Gastrocnemius medialis (tissue), 4 donors: ENCODE results near the gene MADD.

Source experiments
- POLR2A ChIP-seq, 2 donors: fragments of 450-650 bp; IDR thresholded peaks; one replicate each; pipeline ENCODE4 v1.6.1; 2017; ENCODE audit warnings: antibody characterized with exemption in 2 of 2, mild to moderate bottlenecking in 2 of 2, moderate library complexity in 2 of 2
- TF ChIP-seq, protein P1 (sequence below), 5 experiments: fragments of 450-650 bp in 3 of 5; fragments of 200-600 bp in 2 of 5; sonication (generic) in 2 of 5; IDR thresholded peaks in 4 of 5; conservative IDR thresholded peaks in 1 of 5; 1 replicate in 4 of 5; 2 replicates in 1 of 5; pipeline ENCODE4 v1.5.1; 2016 to 2019; ENCODE audit warnings: antibody characterized with exemption in 5 of 5, mild to moderate bottlenecking in 3 of 5, moderate library complexity in 3 of 5

DNA sequence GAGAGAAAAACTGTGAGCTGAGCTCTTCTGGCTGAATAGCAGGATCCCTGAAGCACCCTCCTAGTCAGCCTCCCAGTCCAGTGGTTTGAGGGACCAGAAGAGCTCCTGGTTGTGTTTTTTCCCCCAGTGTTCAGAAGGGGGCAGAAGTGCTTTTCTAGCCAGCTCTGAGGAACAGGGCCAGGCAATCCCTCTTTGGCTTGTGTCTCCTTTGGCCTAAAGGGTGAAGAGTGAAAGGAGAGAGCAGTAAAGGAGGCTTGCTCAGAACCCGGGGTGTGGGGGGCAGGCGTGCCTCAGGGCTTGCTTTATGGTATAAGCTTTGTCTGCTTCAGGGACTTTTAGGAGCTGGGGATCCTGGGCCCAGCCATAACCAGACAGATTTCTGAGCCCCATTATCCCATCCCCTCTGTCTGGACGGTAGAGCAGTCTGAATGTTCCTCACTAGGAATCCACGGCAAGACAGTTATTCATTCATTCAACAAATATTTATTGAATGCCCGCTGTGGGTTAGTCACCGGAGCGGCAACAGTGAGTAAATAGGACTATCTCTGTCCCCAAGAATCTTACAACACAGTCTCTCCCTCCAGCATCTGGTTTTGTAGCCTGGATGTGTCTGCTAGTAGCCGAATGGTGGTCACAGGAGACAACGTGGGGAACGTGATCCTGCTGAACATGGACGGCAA, 35.8 kb upstream of the MADD start:
- TF ChIP-seq POLR2A (IDR thresholded peaks at IDR 0.05): no peak
- TF ChIP-seq, protein P1, sequence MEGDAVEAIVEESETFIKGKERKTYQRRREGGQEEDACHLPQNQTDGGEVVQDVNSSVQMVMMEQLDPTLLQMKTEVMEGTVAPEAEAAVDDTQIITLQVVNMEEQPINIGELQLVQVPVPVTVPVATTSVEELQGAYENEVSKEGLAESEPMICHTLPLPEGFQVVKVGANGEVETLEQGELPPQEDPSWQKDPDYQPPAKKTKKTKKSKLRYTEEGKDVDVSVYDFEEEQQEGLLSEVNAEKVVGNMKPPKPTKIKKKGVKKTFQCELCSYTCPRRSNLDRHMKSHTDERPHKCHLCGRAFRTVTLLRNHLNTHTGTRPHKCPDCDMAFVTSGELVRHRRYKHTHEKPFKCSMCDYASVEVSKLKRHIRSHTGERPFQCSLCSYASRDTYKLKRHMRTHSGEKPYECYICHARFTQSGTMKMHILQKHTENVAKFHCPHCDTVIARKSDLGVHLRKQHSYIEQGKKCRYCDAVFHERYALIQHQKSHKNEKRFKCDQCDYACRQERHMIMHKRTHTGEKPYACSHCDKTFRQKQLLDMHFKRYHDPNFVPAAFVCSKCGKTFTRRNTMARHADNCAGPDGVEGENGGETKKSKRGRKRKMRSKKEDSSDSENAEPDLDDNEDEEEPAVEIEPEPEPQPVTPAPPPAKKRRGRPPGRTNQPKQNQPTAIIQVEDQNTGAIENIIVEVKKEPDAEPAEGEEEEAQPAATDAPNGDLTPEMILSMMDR (IDR thresholded peaks at IDR 0.05 in 4 of 5, conservative IDR thresholded peaks at IDR 0.05 in 1 of 5): peak in 3 of 5 experiments; percentile 14 to 28 (median 19)
